Measurements from ENCODE around the gene SLC6A2.
"Not testable (repeated sequence)": the region's sequence is repeated elsewhere in the genome, so short reads cannot be mapped to it uniquely, and the experiment has no call there.

SLC6A2 gene

GRCh38 chr16:55711959-55712876 lies 56.4 kb downstream of the SLC6A2 start:
- DNase-seq (ENCODE audit: low read depth in 2 of 2), result peak in 1 of 2 experiments; percentile 5

GRCh38 chr16:55713103-55713502 lies 57.3 kb downstream of the SLC6A2 start:
- no peak for DNase-seq (ENCODE audit: low read depth in 2 of 2)

- DNase-seq (ENCODE audit: low read depth in 2 of 2), result no peak
Observed at GRCh38 chr16:55717326-55717725, 61.5 kb downstream of the SLC6A2 start.

DNA sequence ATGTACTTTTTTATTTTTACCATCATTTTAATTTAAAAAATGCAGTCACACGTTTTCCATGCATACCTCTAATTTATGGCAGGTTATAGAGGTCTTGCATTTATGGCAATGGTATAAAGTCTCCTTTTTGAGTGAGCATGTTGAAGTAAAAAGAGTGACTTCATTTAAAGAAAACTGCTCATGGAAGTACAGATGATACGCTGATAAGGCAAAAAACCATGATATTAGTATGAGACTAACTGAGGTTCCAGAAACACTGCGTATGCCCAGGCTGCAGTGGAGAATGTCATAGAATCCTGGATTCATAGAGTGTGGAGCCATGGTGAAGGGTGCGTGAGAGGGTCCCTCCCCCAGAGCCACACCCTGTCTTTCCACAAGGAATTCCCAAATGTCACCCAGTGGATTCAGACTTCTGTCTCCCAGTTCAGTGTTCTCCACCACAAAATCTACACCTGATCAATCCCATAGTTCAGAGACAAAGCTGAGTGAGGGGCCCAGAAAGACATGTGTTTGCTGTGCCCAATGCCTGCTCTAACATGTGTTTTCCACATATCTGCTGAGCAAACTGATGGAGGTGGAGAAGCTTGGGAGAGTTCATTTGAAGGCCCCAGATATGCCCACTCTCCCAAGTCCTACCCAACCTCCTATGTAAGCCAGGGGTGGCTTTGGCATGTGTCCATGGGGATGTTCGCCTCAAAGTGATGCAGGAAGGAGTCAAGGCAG lies 69.4 kb downstream of the SLC6A2 start:
- no peak for DNase-seq (ENCODE audit: low read depth in 2 of 2)

- DNase-seq (ENCODE audit: low read depth in 2 of 2), result no peak
Observed at GRCh38 chr16:55728797-55729196, 73.0 kb downstream of the SLC6A2 start.

DNA sequence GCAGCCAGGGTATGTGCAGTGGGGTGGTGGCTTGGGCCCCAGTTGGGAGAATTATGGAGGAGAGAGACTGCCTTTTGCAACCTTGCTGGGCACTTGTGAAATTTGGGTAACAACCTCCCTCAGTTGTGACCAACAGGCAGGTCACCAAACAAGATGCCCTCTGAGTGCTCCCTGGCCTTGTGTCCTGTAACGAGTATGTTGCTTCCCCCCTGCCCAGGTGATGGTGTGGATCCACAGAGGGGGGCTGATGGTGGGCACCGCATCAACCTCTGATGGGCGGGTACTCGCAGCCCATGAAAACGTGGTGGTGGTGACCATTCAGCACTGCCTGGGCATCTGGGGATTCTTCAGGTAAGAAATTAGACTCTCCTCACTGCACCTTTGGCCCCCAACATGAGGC lies 74.3 kb downstream of the SLC6A2 start:
- no peak for DNase-seq (ENCODE audit: low read depth in 2 of 2)

GRCh38 chr16:55732496-55732895 lies 76.7 kb downstream of the SLC6A2 start:
- no peak for DNase-seq (ENCODE audit: low read depth in 2 of 2)

DNA sequence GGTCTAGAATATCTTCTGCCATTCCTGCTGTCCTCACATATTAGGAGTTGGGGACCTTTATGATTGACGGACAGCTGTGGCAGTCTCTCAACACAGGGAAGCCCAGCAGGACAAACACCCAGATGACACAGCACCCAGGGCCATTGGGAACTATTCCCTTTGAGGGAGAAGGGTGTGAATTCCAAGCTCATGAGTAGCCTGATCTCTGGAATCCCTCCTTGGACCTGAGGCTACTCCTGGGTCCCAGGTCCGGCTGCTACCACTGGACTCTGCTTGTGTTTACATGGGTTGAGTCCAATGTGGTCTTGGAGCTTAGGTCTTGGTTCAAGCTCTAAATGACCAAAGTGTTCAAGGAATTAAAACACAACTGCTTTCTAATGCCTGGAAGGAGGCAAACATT lies 78.9 kb downstream of the SLC6A2 start:
- DNase-seq (ENCODE audit: low read depth in 2 of 2), result no peak

- no peak for DNase-seq (ENCODE audit: low read depth in 2 of 2)
Observed at GRCh38 chr16:55735120-55735781, 79.5 kb downstream of the SLC6A2 start.

GRCh38 chr16:55736671-55737070 lies 80.9 kb downstream of the SLC6A2 start:
- no peak for DNase-seq (ENCODE audit: low read depth in 2 of 2)

- DNase-seq (ENCODE audit: low read depth in 2 of 2), result no peak
Observed at GRCh38 chr16:55737318-55737717, 81.5 kb downstream of the SLC6A2 start.

DNA sequence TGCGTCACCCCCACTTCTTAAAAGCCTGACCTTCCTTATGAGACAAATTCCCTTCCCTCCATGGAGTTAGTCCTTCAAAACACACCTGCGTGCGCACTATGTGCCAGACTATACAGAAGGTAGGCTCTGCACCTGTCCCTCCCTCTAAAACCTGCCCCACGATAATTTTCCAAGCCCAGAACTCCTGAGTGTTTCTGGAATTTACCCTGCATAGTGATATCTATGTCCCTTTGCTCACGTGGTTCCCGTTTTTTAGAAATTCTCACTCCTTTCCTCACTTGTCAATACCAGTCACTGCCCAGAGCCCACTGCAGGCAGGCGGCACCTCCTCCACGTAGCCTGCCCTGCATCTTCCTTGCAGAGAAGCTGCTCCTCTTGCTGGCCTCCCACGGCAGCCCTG lies 82.2 kb downstream of the SLC6A2 start:
- DNase-seq (ENCODE audit: low read depth in 2 of 2), result no peak

DNA sequence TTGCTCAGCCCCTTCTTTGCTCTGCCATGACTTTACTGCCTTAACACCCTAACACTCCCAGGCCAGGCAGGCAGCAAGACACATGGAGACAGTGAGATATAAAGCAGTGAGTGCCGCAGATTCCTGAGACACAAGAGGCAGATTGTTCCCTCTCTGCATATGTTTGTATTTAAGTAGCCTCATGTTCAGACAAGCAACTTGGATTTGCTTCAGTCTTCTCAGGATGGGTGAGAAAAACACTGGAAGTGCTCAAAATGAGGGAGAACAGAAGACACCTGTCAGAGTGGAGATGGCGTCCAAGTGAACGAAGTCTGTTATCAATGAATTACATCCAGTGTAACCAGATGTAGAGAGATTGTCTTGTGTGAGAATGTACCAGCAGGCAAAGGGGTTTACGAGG lies 90.3 kb downstream of the SLC6A2 start:
- no peak for DNase-seq (ENCODE audit: low read depth in 2 of 2)

GRCh38 chr16:55747785-55748184 lies 92.0 kb downstream of the SLC6A2 start:
- no peak for DNase-seq (ENCODE audit: low read depth in 2 of 2)

- not testable (repeated sequence) for DNase-seq (ENCODE audit: low read depth in 2 of 2)
Observed at GRCh38 chr16:55752465-55753144, 96.8 kb downstream of the SLC6A2 start.

GRCh38 chr16:55753145-55753631 lies 97.4 kb downstream of the SLC6A2 start:
- not testable (repeated sequence) for DNase-seq (ENCODE audit: low read depth in 2 of 2)

All from fibroblast of skin of left biceps (primary cell).